Measurements from ENCODE around the gene SPACA9. TPM values are rescaled to one million over a fixed set of nuclear protein-coding genes. Genes with fewer than 3 reads are reported as not detected.

SPACA9 gene
- total RNA-seq, 1 donor from 2014 or later, result 8.3 TPM

GRCh38 chr9:132919614-132920268 is 41.0 kb downstream of the SPACA9 start:
- TF ChIP-seq, protein P1, sequence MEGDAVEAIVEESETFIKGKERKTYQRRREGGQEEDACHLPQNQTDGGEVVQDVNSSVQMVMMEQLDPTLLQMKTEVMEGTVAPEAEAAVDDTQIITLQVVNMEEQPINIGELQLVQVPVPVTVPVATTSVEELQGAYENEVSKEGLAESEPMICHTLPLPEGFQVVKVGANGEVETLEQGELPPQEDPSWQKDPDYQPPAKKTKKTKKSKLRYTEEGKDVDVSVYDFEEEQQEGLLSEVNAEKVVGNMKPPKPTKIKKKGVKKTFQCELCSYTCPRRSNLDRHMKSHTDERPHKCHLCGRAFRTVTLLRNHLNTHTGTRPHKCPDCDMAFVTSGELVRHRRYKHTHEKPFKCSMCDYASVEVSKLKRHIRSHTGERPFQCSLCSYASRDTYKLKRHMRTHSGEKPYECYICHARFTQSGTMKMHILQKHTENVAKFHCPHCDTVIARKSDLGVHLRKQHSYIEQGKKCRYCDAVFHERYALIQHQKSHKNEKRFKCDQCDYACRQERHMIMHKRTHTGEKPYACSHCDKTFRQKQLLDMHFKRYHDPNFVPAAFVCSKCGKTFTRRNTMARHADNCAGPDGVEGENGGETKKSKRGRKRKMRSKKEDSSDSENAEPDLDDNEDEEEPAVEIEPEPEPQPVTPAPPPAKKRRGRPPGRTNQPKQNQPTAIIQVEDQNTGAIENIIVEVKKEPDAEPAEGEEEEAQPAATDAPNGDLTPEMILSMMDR (conservative IDR thresholded peaks at IDR 0.05), result no peak
- H3K27me3 Mint-ChIP-seq, result no peaks in the 10 kb centered on the region
- H3K27ac Mint-ChIP-seq, result no peak overlapping the region
- H3K36me3 Mint-ChIP-seq, result peaks cover 46% of the 10 kb centered on the region
- H3K4me1 Mint-ChIP-seq (ENCODE audit: unreplicated experiment), result no peaks in the 10 kb centered on the region
- H3K4me3 Mint-ChIP-seq, result no peak overlapping the region
- no peak for DNase-seq (ENCODE audit: extremely low spot score, unreplicated experiment)
- H3K9me3 Mint-ChIP-seq, result no peaks in the 10 kb centered on the region

GRCh38 chr9:132923346-132923902 is 44.7 kb downstream of the SPACA9 start:
- Mint-ChIP-seq H3K27ac (no peak overlapping the region), H3K27me3 (no peaks in the 10 kb centered on the region), H3K36me3 (peaks cover 42% of the 10 kb centered on the region), H3K9me3 (no peaks in the 10 kb centered on the region), H3K4me3 (no peak overlapping the region), H3K4me1 (ENCODE audit: unreplicated experiment) (no peaks in the 10 kb centered on the region)
- no peak for DNase-seq (ENCODE audit: extremely low spot score, unreplicated experiment)
- TF ChIP-seq, protein P1 (conservative IDR thresholded peaks at IDR 0.05), result no peak

DNA sequence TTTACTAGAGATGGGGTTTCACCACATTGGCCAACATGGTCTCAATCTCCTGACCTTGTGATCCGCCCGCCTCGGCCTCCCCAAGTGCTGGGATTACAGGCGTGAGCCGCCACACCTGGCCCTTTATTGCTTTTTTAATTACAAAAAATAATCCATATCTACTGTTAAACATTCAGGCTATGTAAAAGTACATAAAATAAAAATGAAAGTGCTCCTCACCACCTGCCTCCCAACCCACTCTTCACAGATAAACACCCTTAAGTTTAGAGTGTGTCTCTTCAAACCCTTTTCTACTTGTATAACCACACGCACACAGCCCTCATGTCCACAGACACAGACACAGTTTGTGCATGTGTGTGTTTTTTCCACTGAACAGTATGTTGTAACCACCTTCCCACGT is 49.0 kb downstream of the SPACA9 start:
- DNase-seq (ENCODE audit: extremely low spot score, unreplicated experiment), result no peak
- Mint-ChIP-seq H3K9me3 (no peaks in the 10 kb centered on the region), H3K27me3 (no peaks in the 10 kb centered on the region), H3K4me3 (no peak overlapping the region), H3K36me3 (peaks cover 36% of the 10 kb centered on the region), H3K27ac (no peak overlapping the region), H3K4me1 (ENCODE audit: unreplicated experiment) (no peaks in the 10 kb centered on the region)
- TF ChIP-seq, protein P1 (conservative IDR thresholded peaks at IDR 0.05), result no peak

DNA sequence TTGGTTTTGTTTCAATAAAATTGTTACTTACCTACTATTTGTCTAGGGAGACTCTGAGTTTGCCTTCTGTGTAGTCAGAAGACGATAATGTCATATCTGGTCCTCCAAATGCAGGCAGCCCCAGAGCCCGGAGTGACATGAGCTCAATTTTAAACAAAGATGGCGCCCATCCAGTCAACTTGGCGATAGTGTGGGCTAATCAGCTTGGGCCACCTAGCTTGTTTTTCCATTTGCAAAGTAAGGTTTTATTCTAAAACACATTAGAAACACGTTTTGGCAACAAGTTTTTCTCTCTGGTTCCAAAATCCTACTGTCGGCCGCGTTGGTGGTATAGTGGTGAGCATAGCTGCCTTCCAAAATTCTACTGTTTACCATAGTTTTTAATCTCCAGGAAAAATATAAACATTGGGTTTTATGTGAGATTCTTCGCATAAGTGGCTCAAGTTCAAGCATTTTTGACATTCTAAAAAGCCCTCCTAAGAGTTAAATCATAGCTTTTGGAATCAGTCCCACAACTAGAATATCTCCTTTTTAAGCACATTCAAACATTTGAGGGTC is 52.6 kb downstream of the SPACA9 start:
- Mint-ChIP-seq H3K4me3 (no peak overlapping the region), H3K36me3 (peaks cover 24% of the 10 kb centered on the region), H3K4me1 (ENCODE audit: unreplicated experiment) (peaks cover 4% of the 10 kb centered on the region), H3K9me3 (no peaks in the 10 kb centered on the region), H3K27ac (no peak overlapping the region), H3K27me3 (no peaks in the 10 kb centered on the region)
- TF ChIP-seq, protein P1 (conservative IDR thresholded peaks at IDR 0.05), result no peak
- DNase-seq (ENCODE audit: extremely low spot score, unreplicated experiment), result no peak

DNA sequence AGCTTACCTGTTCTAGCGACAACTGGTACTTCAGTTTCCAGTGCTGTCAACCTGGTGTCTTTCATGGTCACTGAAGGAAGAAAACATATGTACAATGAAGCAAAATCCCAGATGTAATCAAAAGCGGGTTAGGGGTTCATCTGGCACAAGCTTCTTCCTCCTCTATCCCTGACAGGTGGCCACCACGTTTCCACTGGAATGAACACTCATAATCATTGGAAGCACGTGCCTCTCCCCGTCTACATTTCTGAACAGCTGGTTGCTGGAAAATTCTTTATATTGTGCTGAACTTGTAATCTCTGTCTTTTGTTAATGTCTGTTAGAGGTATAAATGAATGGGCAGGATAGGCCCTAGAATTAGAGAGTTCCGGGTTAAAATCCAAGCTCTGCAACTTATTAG is 56.3 kb downstream of the SPACA9 start:
- Mint-ChIP-seq H3K27me3 (no peaks in the 10 kb centered on the region), H3K4me1 (ENCODE audit: unreplicated experiment) (peaks cover 4% of the 10 kb centered on the region), H3K36me3 (peaks cover 10% of the 10 kb centered on the region), H3K27ac (no peak overlapping the region), H3K4me3 (no peak overlapping the region), H3K9me3 (no peaks in the 10 kb centered on the region)
- DNase-seq (ENCODE audit: extremely low spot score, unreplicated experiment), result no peak
- TF ChIP-seq, protein P1 (conservative IDR thresholded peaks at IDR 0.05), result no peak
